ENCODE results near the gene FAM20B. TPM values are rescaled to one million over a fixed set of nuclear protein-coding genes. Genes with fewer than 3 reads are reported as not detected.

FAM20B gene
- total RNA-seq, 1 donor from 2014 or later: 50.8 TPM

GRCh38 chr1:179052776-179053175 lies 27.1 kb downstream of the FAM20B start:
- DNase-seq: no peak

- no peak for DNase-seq
Measured at GRCh38 chr1:179053486-179053885, 27.8 kb downstream of the FAM20B start.

GRCh38 chr1:179055937-179056336 lies 30.2 kb downstream of the FAM20B start:
- DNase-seq: no peak

GRCh38 chr1:179058487-179059483 lies 33.1 kb downstream of the FAM20B start:
- no peak for DNase-seq

GRCh38 chr1:179061360-179062282 lies 35.9 kb downstream of the FAM20B start:
- DNase-seq: no peak

- no peak for DNase-seq
Measured at GRCh38 chr1:179066471-179066870, 40.8 kb downstream of the FAM20B start.

GRCh38 chr1:179077396-179077795 lies 51.7 kb downstream of the FAM20B start:
- DNase-seq: no peak

- DNase-seq: peak; percentile 30
Measured at GRCh38 chr1:179079113-179079761, 53.5 kb downstream of the FAM20B start.

- DNase-seq: no peak
Measured at GRCh38 chr1:179080866-179081686, 55.4 kb downstream of the FAM20B start.

- DNase-seq: peak; percentile 91
Measured at GRCh38 chr1:179081687-179082332, 56.1 kb downstream of the FAM20B start, which contains the start of gene TOR3A. Gene TOR3A (plus strand): TSS chr1:179082070. CDS start chr1:179082129, 59 bp downstream.

- peak; percentile 16 for DNase-seq
Measured at GRCh38 chr1:179082333-179082998, 56.8 kb downstream of the FAM20B start.

- DNase-seq: no peak
Measured at GRCh38 chr1:179082999-179083335, 57.3 kb downstream of the FAM20B start.

- no peak for DNase-seq
Measured at GRCh38 chr1:179083533-179083932, 57.8 kb downstream of the FAM20B start.

- no peak for DNase-seq
Measured at GRCh38 chr1:179087665-179088064, 62.0 kb downstream of the FAM20B start.

- no peak for DNase-seq
Measured at GRCh38 chr1:179089827-179090482, 64.3 kb downstream of the FAM20B start.

- no peak for DNase-seq
Measured at GRCh38 chr1:179090522-179090921, 64.8 kb downstream of the FAM20B start.

- no peak for DNase-seq
Measured at GRCh38 chr1:179090923-179091322, 65.2 kb downstream of the FAM20B start.

GRCh38 chr1:179091691-179092165 lies 66.0 kb downstream of the FAM20B start:
- DNase-seq: no peak

- DNase-seq: no peak
Measured at GRCh38 chr1:179092896-179093461, 67.3 kb downstream of the FAM20B start.
